CD4-positive, alpha-beta T cell treated with Interleukin-2 at 100 ng/mL for 4 hours (primary cell): ENCODE measurements around the gene ADAMTS14.

ENCODE experiments used
- DNase-seq: peaks from one replicate; pipeline ENCODE4 v3.0.0-alpha.2; 2020; ENCODE audit warnings: low spot score

ADAMTS14 gene

DNA sequence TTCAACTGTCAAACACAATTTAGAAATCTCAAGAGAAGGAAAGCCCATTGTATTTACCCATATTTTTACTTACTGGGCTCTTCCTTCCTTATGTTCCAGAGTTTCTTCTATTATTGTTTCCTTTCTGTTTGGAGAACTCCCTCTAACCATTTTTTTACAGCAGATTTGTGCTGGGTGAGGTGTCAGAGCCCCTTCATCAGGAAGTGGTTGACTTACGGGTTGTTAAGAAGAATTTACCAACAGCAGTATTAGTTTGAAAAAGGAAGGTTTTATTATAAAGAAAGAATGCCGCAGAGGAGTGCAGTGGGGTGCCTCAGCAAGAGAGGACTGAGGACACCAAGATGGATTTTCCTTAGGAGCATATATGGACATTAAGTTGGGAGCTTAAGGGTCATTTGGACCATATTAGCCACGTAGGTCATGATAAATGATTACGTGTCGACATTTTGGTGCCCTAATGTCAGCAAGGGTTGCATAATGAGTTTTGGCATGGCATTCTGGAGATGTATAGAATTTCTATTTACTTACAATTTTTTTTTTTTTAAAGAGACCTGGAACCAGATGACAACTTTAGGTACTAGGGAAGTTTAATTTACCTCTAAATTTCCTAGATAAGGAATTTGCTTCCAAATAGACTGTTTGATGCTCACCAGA is 119.2 kb downstream of the ADAMTS14 start:
- DNase-seq, result no peak

DNA sequence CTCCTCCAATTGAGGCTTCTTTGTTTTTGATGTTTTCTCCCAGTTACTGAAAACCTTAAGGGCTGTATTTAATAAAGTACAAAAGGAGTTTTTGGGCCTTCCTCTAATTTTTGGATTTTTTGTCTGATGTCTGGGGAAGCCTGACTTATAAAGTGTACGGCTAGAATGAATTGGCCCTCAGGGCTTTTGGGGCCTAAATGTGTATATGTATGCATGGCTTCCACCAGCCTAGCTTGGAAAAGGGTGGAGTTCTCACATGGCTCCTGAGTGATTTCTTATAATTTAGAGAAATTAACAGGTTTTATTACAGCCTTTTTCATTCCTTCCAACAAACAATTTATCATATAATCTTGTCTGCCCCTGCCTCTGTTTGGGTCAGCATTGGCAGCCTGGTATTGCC is 123.3 kb downstream of the ADAMTS14 start:
- no peak for DNase-seq

GRCh38 chr10:70797840-70798239 is 125.5 kb downstream of the ADAMTS14 start:
- no peak for DNase-seq

GRCh38 chr10:70799124-70799523 is 126.8 kb downstream of the ADAMTS14 start:
- DNase-seq, result no peak

- no peak for DNase-seq
Measured at GRCh38 chr10:70801854-70802253, 129.5 kb downstream of the ADAMTS14 start.

- DNase-seq, result no peak
Measured at GRCh38 chr10:70803775-70804420, 131.6 kb downstream of the ADAMTS14 start.

GRCh38 chr10:70804421-70804808 is 132.1 kb downstream of the ADAMTS14 start:
- DNase-seq, result no peak

DNA sequence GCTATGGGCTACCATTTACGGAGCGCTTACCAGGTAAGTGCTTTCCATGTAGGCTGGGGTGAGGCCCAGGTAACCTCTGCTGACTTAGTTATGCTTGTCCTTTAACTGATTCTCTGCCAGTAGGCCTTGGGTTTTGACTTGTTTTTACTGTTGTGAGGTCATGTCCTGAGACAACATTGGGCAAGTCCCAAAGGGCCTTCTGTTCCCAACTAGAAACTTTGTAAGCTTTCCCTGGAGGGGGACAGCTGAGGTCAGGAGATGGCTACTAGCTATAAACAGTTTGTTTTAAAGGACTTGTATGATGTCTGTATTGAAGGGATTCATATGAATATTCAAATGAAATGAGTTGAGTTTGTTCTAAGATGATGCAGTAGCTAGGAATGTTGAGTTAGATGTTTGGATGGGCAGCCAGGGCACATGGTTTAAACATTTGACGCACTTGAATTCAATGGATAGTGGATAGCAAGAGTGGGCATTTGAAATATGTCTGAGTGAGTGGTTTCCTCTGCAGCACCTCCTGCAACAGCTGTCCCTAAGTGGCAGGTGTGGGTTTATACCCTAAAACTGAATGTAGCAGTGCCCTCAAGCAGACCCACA is 133.4 kb downstream of the ADAMTS14 start:
- no peak for DNase-seq

- no peak for DNase-seq
Measured at GRCh38 chr10:70806841-70807240, 134.5 kb downstream of the ADAMTS14 start.

GRCh38 chr10:70807556-70807955 is 135.2 kb downstream of the ADAMTS14 start:
- no peak for DNase-seq

GRCh38 chr10:70809011-70809611 is 136.8 kb downstream of the ADAMTS14 start:
- no peak for DNase-seq

GRCh38 chr10:70809726-70810125 is 137.4 kb downstream of the ADAMTS14 start:
- DNase-seq, result no peak

DNA sequence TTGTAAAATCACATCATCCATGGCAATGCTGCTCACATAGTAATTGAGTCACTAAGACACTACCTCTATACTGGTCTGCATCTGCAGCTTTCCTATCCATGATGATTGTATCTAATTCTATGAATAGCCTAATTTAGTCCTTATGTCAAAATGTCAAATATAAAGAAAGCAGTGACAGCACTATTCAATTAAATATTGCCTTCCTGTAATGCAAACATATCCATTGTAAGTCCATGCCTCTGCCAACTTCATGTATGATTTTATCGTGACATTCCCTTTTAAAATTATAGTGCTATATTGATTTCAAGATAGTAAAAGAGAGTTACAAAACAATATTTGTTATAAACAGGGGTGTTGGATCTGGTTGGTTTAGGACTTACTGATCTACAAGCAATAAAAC is 138.7 kb downstream of the ADAMTS14 start:
- DNase-seq, result no peak

DNA sequence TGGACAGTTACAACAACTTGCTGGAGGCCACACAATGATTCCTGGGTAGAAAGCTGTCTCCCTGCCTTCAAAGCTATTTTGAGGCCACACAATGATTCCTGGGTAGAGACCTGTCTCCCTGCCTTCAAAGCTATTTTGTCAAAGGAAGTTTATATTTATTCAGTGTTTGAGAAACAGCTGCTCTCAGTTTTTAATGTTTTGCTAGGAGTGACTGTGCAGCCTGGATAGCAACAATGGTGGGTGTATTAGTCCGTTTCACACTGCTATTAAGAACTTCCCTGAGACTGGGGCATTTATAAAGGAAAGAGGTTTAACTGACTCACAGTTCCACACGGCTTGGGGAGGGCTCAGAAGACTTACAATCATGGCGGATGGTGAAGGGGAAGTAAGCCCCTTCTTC is 139.6 kb downstream of the ADAMTS14 start:
- no peak for DNase-seq
